Esophagus squamous epithelium (tissue), 5 donors: ENCODE measurements around the gene GUSB. TPM values are rescaled to one million over a fixed set of nuclear protein-coding genes. Genes with fewer than 3 reads are reported as not detected.

Experiments
- DNase-seq: peaks from one replicate; lab custom pipeline; 2025; lab: John Stamatoyannopoulos, UW
- H3K27ac ChIP-seq, 4 donors: fragments of 200-600 bp; sonication (generic); one replicate each; pipeline ENCODE4 v1.5.1; 2016 to 2019; ENCODE audit warnings: mild to moderate bottlenecking in 1 of 4
- H3K27me3 ChIP-seq, 4 donors: fragments of 200-600 bp; sonication (generic); 1 replicate in 3 of 4; 2 replicates in 1 of 4; pipeline versions ENCODE4 v1.5.1 to v1.6.0; 2017 to 2021; ENCODE audit warnings: antibody characterized with exemption in 1 of 4
- H3K36me3 ChIP-seq, 3 donors: fragments of 200-600 bp; sonication (generic); one replicate each; pipeline ENCODE4 v1.5.1; 2016 to 2019
- H3K4me1 ChIP-seq, 3 donors: fragments of 200-600 bp; sonication (generic); one replicate each; pipeline ENCODE4 v1.5.1; 2017 to 2019
- H3K4me3 ChIP-seq, 4 donors: fragments of 200-600 bp; sonication (generic); 1 replicate in 3 of 4; 2 replicates in 1 of 4; pipeline ENCODE4 v1.5.1; 2016 to 2019; ENCODE audit warnings: mild to moderate bottlenecking in 2 of 4, moderate library complexity in 1 of 4
- H3K9me3 ChIP-seq, 3 donors: fragments of 200-600 bp; sonication (generic); one replicate each; pipeline ENCODE4 v1.5.1; 2016 to 2019
- POLR2A ChIP-seq, 4 donors: fragments of 450-650 bp; IDR thresholded peaks; one replicate each; pipeline ENCODE4 v1.6.1; 2017; ENCODE audit warnings: antibody characterized with exemption in 4 of 4, mild to moderate bottlenecking in 4 of 4, moderate library complexity in 3 of 4
- WGBS, 2 donors: methylation state at CpG; one replicate each; pipeline ENCODE4 v1.1.5; 2018; 5-methylcytosine and 5-hydroxymethylcytosine counted together
- intact Hi-C: fragments of 100-400 bp; cut with DNase I; formaldehyde crosslinking; loops from one replicate; pipeline ENCODE4 v1.15.0; 2022
- total RNA-seq, 4 donors: library from RNA; depleted of rRNA; stranded (reverse); fragments of >200 nt; gene quantifications; one replicate each; pipeline ENCODE4 v1.1.0, GENCODE V29; 2016
- TF ChIP-seq, protein P1 (sequence below), 6 experiments: fragments of 450-650 bp in 4 of 6; fragments of 200-600 bp in 2 of 6; sonication (generic) in 2 of 6; IDR thresholded peaks; one replicate each; pipeline ENCODE4 v1.5.1; 2016 to 2019; ENCODE audit warnings: antibody characterized with exemption in 6 of 6, mild to moderate bottlenecking in 4 of 6, moderate library complexity in 4 of 6
- donor health status: DM: yes; HTN: yes; CAD: no.

The GUSB gene
- total RNA-seq, 4 donors from 2014 or later: 13.6 to 30.1 (median 21.7) TPM

DNA sequence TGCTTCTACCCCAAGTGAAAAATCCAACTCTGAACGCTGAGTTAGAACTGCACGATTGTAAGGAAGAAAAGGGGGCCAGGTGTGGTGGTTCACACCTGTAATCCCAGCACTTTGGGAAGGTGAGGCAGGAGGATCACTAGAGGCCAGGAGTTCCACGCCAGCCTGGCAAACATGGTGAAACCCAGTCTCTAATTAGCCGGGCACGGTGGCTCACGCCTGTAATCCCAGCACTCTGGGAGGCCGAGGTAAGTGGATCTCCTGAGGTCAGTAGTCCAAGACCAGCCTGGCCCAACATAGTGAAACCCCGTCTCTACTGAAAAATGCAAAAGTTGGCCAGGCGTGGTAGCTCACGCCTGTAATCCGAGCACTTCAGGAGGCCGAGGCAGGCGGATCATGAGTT is 9.0 kb downstream of the GUSB start:
- intact Hi-C loops: no loop called here
- no peak for TF ChIP-seq POLR2A (IDR thresholded peaks at IDR 0.05)
- TF ChIP-seq, protein P1, sequence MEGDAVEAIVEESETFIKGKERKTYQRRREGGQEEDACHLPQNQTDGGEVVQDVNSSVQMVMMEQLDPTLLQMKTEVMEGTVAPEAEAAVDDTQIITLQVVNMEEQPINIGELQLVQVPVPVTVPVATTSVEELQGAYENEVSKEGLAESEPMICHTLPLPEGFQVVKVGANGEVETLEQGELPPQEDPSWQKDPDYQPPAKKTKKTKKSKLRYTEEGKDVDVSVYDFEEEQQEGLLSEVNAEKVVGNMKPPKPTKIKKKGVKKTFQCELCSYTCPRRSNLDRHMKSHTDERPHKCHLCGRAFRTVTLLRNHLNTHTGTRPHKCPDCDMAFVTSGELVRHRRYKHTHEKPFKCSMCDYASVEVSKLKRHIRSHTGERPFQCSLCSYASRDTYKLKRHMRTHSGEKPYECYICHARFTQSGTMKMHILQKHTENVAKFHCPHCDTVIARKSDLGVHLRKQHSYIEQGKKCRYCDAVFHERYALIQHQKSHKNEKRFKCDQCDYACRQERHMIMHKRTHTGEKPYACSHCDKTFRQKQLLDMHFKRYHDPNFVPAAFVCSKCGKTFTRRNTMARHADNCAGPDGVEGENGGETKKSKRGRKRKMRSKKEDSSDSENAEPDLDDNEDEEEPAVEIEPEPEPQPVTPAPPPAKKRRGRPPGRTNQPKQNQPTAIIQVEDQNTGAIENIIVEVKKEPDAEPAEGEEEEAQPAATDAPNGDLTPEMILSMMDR (IDR thresholded peaks at IDR 0.05): no peak
- Histone ChIP-seq H3K27ac (no peak overlapping the region), H3K4me1 (no peaks in the 10 kb centered on the region), H3K36me3 (peaks cover 4 to 97% (median 58%) of the 10 kb centered on the region in 3 donors), H3K27me3 (no peaks in the 10 kb centered on the region), H3K9me3 (no peaks in the 10 kb centered on the region), H3K4me3 (no peak overlapping the region)
- no peak for DNase-seq
- WGBS, 2 donors: 96 to 100% methylated on average over 2 to 8 of the region's 13 CpGs

DNA sequence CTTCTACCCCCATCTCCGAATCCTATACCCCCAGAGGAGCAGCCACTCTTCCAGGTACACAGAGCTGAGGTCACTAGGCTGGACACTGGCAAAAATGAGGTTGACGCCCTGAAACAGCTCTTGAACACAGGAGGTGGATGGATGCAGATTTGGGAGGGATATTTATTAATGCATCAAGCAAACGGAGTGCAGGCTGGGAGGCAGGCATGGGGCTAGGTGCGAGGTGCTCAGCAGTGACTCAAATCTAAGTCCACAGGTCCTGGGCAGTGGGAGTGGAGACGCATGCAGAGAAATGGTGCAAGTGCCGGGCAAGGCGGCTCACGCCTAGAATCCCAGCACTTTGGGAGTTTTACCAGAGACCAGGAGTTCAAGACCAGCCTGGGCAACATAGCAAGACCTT is 11.0 kb downstream of the GUSB start:
- Histone ChIP-seq H3K27ac (no peak overlapping the region), H3K9me3 (no peaks in the 10 kb centered on the region), H3K27me3 (no peaks in the 10 kb centered on the region), H3K36me3 (peaks cover 23 to 100% (median 74%) of the 10 kb centered on the region in 3 donors), H3K4me1 (no peaks in the 10 kb centered on the region), H3K4me3 (no peak overlapping the region)
- TF ChIP-seq, protein P1 (IDR thresholded peaks at IDR 0.05): no peak
- TF ChIP-seq POLR2A (IDR thresholded peaks at IDR 0.05): no peak
- intact Hi-C loops: no loop called here
- WGBS, 2 donors: 90 to 92% methylated on average over 8 of the region's 8 CpGs
- no peak for DNase-seq

GRCh38 chr7:65968256-65969185 is 13.5 kb downstream of the GUSB start:
- Histone ChIP-seq H3K27ac (no peak overlapping the region), H3K36me3 (peaks cover 23 to 100% (median 72%) of the 10 kb centered on the region in 3 donors), H3K9me3 (no peaks in the 10 kb centered on the region), H3K27me3 (no peaks in the 10 kb centered on the region), H3K4me3 (no peak overlapping the region), H3K4me1 (no peaks in the 10 kb centered on the region)
- TF ChIP-seq, protein P1 (IDR thresholded peaks at IDR 0.05): no peak
- TF ChIP-seq POLR2A (IDR thresholded peaks at IDR 0.05): no peak
- intact Hi-C loops: no loop called here
- no peak for DNase-seq
- WGBS, 2 donors: 93% methylated on average over 15 to 20 of the region's 26 CpGs

DNA sequence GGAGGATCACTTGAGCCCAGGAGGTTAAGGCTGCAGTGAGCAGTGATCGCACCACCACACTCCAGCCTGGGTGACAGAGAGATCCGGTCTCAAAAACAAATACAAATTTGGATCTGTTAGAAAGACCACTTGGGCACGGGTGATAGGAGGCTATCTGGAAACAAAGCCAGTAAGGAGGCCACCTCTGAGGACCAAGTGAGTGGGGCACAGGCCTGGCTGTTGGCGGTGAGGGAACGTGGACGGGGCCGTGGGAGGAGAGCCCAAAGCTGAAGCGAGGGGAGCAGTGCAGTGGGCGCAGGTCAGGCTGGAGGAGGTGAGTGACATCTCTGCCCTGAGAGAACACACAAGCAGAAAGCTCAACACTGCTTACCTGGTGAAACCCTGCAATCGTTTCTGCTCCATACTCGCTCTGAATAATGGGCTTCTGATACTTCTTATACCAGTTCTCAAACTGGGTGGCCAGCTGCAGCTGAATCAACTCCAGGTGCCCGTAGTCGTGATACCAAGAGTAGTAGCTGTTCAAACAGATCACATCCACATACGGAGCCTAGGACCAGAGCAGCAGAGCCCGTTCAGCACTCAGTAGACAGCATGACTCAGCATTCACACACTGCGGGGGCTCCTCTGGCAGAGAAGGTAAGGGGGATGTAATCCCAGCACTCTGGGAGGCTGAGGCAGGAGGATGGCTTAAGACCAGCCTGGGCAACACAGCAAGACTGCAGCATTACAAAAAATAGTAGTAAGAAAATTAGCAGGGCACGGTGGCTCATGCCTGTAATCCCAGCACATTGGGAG is 14.5 kb downstream of the GUSB start:
- Histone ChIP-seq H3K27me3 (no peaks in the 10 kb centered on the region), H3K4me3 (no peak overlapping the region), H3K4me1 (no peaks in the 10 kb centered on the region), H3K36me3 (peaks cover 23 to 100% (median 69%) of the 10 kb centered on the region in 3 donors), H3K27ac (no peak overlapping the region), H3K9me3 (no peaks in the 10 kb centered on the region)
- TF ChIP-seq POLR2A (IDR thresholded peaks at IDR 0.05): no peak
- TF ChIP-seq, protein P1 (IDR thresholded peaks at IDR 0.05): no peak
- intact Hi-C loops: no loop called here
- 89 to 94% methylated on average over 15 to 16 of the region's 17 CpGs for WGBS, 2 donors
- DNase-seq: no peak
